GM12891 (cell line): ENCODE data around the gene DECR2. TPM values are rescaled to one million over a fixed set of nuclear protein-coding genes. Genes with fewer than 3 reads are reported as not detected.
A peak's percentile ranks its signal among the peaks of the same experiment; 100 is the strongest.

Experiments
- DNase-seq: peaks from one replicate; pipeline ENCODE4 v3.0.0; 2011; ENCODE audit warnings: low spot score; ENCODE audit not compliant: insufficient read length
- FAIRE-seq: peaks from 2 replicates; lab custom pipeline; 2011; peaks lifted over from hg19 to GRCh38; lab: Jason Lieb, UNC
- PAX5 ChIP-seq: IDR thresholded peaks from 2 replicates; pipeline ENCODE4 v1.6.1; 2011; ENCODE audit warnings: low read length, moderate library complexity, mild to moderate bottlenecking; ENCODE audit not compliant: insufficient read depth, severe bottlenecking
- POLR2A ChIP-seq: IDR thresholded peaks from 2 replicates; pipeline ENCODE4 v1.6.1; 2011; ENCODE audit warnings: low read depth, low read length, control low read depth
- POLR2AphosphoS5 ChIP-seq: IDR thresholded peaks from 2 replicates; pipeline ENCODE4 v1.6.1; 2011; ENCODE audit warnings: low read depth, low read length, control low read depth
- POU2F2 ChIP-seq: IDR thresholded peaks from 2 replicates; pipeline ENCODE4 v1.6.1; 2011; ENCODE audit warnings: low read depth, mild to moderate bottlenecking, control low read depth, low read length, moderate library complexity
- SPI1 ChIP-seq: IDR thresholded peaks from 2 replicates; pipeline ENCODE4 v1.6.1; 2011; ENCODE audit warnings: low read depth, low read length, control low read depth
- TAF1 ChIP-seq: IDR thresholded peaks from 2 replicates; pipeline ENCODE4 v1.6.1; 2011; ENCODE audit warnings: low read depth, low read length, control low read depth
- polyA plus RNA-seq: library from polyadenylated mRNA; unstranded; fragments of >200 nt; gene quantifications from one replicate; pipeline ENCODE4 v1.2.1, GENCODE V29; 2012; ENCODE audit warnings: low read depth, missing spikeins, inconsistent platforms; ENCODE audit not compliant: missing spikeins

The DECR2 gene
- polyA plus RNA-seq: 8.3 TPM

GRCh38 chr16:401468-402348 lies at the start of gene DECR2:
Gene DECR2, plus strand, starts transcription at chr16:401885. Its CDS starts 79 bp downstream, at chr16:401964.
- no peak for TF ChIP-seq PAX5
- 0 out of 2 replicates have a peak, but pooled peaks have one; percentile 27 for TF ChIP-seq TAF1
- TF ChIP-seq POLR2A: peak; percentile 78
- TF ChIP-seq POLR2AphosphoS5: peak; percentile 56; the same call in 1 of the 2 replicates
- TF ChIP-seq SPI1: no peak
- DNase-seq (peak; percentile 98), FAIRE-seq (peak; percentile 82)

- DNase-seq (peak; percentile 92), FAIRE-seq (peak; percentile 78)
- TF ChIP-seq PAX5 (no peak), SPI1 (no peak), TAF1 (no peak), POLR2A (no peak), POLR2AphosphoS5 (no peak), POU2F2 (no peak)
These were observed 48.9 kb upstream of the DECR2 start, which contains the start of gene AXIN1 for GRCh38 chr16:352547-353403. Gene AXIN1, minus strand, starts transcription at chr16:352723. Its CDS starts 5,698 bp downstream, at chr16:347025.

- TF ChIP-seq POLR2A (no peak), SPI1 (no peak), PAX5 (no peak), POU2F2 (no peak), TAF1 (no peak), POLR2AphosphoS5 (no peak)
- DNase-seq (no peak), FAIRE-seq (no peak)
These were observed 48.0 kb upstream of the DECR2 start for GRCh38 chr16:353404-354290.

- FAIRE-seq (no peak), DNase-seq (no peak)
- TF ChIP-seq PAX5 (no peak), POLR2AphosphoS5 (no peak), POU2F2 (no peak)
These were observed 47.3 kb upstream of the DECR2 start for GRCh38 chr16:354291-354881.

- no peak for FAIRE-seq
These were observed 46.7 kb upstream of the DECR2 start for GRCh38 chr16:354971-355461.

GRCh38 chr16:356741-357140 lies 44.9 kb upstream of the DECR2 start:
- DNase-seq (no peak), FAIRE-seq (no peak)
- TF ChIP-seq PAX5 (no peak), POU2F2 (no peak), POLR2AphosphoS5 (no peak), POLR2A (no peak), SPI1 (no peak), TAF1 (no peak)

More at GRCh38 chr16:354971-355461, 46.7 kb upstream of the DECR2 start:
- DNase-seq: no peak
- TF ChIP-seq POU2F2 (no peak), POLR2A (no peak), TAF1 (no peak), PAX5 (no peak), POLR2AphosphoS5 (no peak), SPI1 (no peak)

GRCh38 chr16:359067-359763 lies 42.5 kb upstream of the DECR2 start:
- TF ChIP-seq PAX5: no peak
- no peak for DNase-seq
- FAIRE-seq: no peak

- no peak for TF ChIP-seq SPI1
- no peak for TF ChIP-seq TAF1
- FAIRE-seq: no peak
- no peak for DNase-seq
These were observed 41.6 kb upstream of the DECR2 start for GRCh38 chr16:359871-360697.
